Smooth muscle cell (in vitro differentiated cells): Measurements from ENCODE around the gene HLF. TPM values are rescaled to one million over a fixed set of nuclear protein-coding genes. Genes with fewer than 3 reads are reported as not detected.

Experiments used
- DNase-seq: peaks from one replicate; lab custom pipeline; 2025; ENCODE audit not compliant: unreplicated experiment; lab: John Stamatoyannopoulos, UW
- H2AFZ ChIP-seq: fragments of 200-600 bp; sonication (generic); 2 replicates; pipeline ENCODE4 v1.6.0; 2016; ENCODE audit warnings: antibody characterized with exemption, low read depth, mild to moderate bottlenecking
- H3F3A ChIP-seq: fragments of 200-600 bp; sonication (generic); 2 replicates; pipeline ENCODE4 v1.6.0; 2017; ENCODE audit warnings: antibody characterized with exemption, low read depth
- H3K27ac ChIP-seq: fragments of 200-600 bp; sonication (generic); 2 replicates; pipeline ENCODE4 v1.5.1; 2016; ENCODE audit warnings: low read depth, mild to moderate bottlenecking
- H3K27me3 ChIP-seq: fragments of 200-600 bp; sonication (generic); 2 replicates; pipeline ENCODE4 v1.6.1; 2016; ENCODE audit warnings: low read depth, mild to moderate bottlenecking
- H3K36me3 ChIP-seq: fragments of 200-600 bp; sonication (generic); 2 replicates; pipeline ENCODE4 v1.5.1; 2016; ENCODE audit warnings: low read depth
- H3K4me1 ChIP-seq: fragments of 200-600 bp; sonication (generic); 2 replicates; pipeline ENCODE4 v1.5.1; 2016; ENCODE audit warnings: low read depth
- H3K4me2 ChIP-seq: fragments of 200-600 bp; sonication (generic); 2 replicates; pipeline ENCODE4 v1.6.0; 2016; ENCODE audit warnings: mild to moderate bottlenecking
- H3K4me3 ChIP-seq: fragments of 200-600 bp; sonication (generic); 2 replicates; pipeline ENCODE4 v1.5.1; 2016; ENCODE audit warnings: mild to moderate bottlenecking
- H3K79me2 ChIP-seq: fragments of 200-600 bp; sonication (generic); 2 replicates; pipeline ENCODE4 v1.6.0; 2016; ENCODE audit warnings: low read depth, mild to moderate bottlenecking
- H3K9ac ChIP-seq: fragments of 200-600 bp; sonication (generic); 2 replicates; pipeline ENCODE4 v1.6.0; 2016; ENCODE audit warnings: low read depth
- H3K9me3 ChIP-seq: fragments of 200-600 bp; sonication (generic); replicated peaks from 2 replicates; pipeline ENCODE4 v1.5.1; 2016; ENCODE audit warnings: low read depth
- H4K20me1 ChIP-seq: fragments of 200-600 bp; sonication (generic); 2 replicates; pipeline ENCODE4 v1.6.0; 2016; ENCODE audit warnings: low read depth
- WGBS: methylation state at CpG from one replicate; pipeline ENCODE4 v1.1.7; 2016; ENCODE audit warnings: low lambda C conversion rate; 5-methylcytosine and 5-hydroxymethylcytosine counted together
- polyA plus RNA-seq: library from polyadenylated mRNA; unstranded; fragments of >200 nt; fragmentation: Nextera tagmentation; extraction: Ambion mirVana; gene quantifications from 2 replicates; pipeline ENCODE4 v1.2.1, GENCODE V29; 2016
- total RNA-seq: library from RNA; depleted of rRNA; stranded (reverse); fragments of >200 nt; gene quantifications from 2 replicates; pipeline ENCODE4 v1.2.3, GENCODE V29; 2014
- TF ChIP-seq, protein P1 (sequence below): fragments of 200-600 bp; sonication (generic); IDR thresholded peaks from 2 replicates; pipeline ENCODE4 v1.5.1; 2017; ENCODE audit warnings: borderline replicate concordance, mild to moderate bottlenecking, antibody characterized with exemption; ENCODE audit not compliant: insufficient read depth, poor library complexity, severe bottlenecking

The HLF gene
- total and polyA plus RNA-seq, 2 experiments from 2014 or later, result 0.19 TPM; not detected in 1

DNA sequence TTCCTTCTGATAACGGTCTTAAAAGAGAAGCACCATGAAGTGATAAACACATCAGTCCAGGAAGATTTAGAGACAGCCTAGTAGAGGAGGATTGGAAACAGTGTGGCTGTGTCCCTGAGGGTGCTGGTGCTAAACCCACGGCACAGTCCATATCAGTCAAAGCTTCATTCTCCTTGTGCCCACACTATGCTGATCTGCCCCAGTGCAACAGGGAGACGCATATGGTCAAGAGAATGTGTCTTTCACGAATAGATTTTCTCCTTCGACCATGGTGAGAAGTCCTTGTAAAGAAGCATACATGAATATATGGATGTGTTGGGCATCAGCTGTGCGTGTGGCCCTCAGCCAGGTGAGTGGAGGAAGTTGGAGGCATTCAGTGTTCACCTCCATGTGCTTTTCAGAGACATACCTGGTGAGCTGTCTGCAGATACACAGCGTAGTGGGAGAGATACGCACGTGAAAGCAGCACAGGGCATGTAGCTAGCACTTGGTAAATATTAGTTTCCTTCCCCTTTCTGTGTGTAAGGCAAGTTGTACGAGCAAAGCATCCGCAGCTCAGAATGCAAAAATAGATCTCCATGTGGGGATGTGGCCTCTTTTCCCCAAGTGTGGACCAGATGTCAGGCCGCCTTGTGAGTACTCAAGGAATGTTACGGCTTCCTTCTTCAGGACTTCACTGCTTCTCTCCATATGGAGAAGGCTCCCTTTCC is 29.4 kb downstream of the HLF start:
- DNase-seq, result no peak
- Histone ChIP-seq H3K79me2 (no peaks in the 10 kb centered on the region), H2AFZ (no peak overlapping the region), H3K4me1 (no peaks in the 10 kb centered on the region), H3K9ac (no peak overlapping the region), H3K4me3 (no peak overlapping the region), H3F3A (no peaks in the 10 kb centered on the region), H4K20me1 (no peaks in the 10 kb centered on the region), H3K27me3 (no peaks in the 10 kb centered on the region), H3K27ac (no peak overlapping the region), H3K4me2 (no peak overlapping the region), H3K36me3 (no peaks in the 10 kb centered on the region), H3K9me3 (no peaks in the 10 kb centered on the region)
- TF ChIP-seq, protein P1, sequence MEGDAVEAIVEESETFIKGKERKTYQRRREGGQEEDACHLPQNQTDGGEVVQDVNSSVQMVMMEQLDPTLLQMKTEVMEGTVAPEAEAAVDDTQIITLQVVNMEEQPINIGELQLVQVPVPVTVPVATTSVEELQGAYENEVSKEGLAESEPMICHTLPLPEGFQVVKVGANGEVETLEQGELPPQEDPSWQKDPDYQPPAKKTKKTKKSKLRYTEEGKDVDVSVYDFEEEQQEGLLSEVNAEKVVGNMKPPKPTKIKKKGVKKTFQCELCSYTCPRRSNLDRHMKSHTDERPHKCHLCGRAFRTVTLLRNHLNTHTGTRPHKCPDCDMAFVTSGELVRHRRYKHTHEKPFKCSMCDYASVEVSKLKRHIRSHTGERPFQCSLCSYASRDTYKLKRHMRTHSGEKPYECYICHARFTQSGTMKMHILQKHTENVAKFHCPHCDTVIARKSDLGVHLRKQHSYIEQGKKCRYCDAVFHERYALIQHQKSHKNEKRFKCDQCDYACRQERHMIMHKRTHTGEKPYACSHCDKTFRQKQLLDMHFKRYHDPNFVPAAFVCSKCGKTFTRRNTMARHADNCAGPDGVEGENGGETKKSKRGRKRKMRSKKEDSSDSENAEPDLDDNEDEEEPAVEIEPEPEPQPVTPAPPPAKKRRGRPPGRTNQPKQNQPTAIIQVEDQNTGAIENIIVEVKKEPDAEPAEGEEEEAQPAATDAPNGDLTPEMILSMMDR, result no peak
- 85% methylated on average over 13 of the region's 13 CpGs for WGBS

DNA sequence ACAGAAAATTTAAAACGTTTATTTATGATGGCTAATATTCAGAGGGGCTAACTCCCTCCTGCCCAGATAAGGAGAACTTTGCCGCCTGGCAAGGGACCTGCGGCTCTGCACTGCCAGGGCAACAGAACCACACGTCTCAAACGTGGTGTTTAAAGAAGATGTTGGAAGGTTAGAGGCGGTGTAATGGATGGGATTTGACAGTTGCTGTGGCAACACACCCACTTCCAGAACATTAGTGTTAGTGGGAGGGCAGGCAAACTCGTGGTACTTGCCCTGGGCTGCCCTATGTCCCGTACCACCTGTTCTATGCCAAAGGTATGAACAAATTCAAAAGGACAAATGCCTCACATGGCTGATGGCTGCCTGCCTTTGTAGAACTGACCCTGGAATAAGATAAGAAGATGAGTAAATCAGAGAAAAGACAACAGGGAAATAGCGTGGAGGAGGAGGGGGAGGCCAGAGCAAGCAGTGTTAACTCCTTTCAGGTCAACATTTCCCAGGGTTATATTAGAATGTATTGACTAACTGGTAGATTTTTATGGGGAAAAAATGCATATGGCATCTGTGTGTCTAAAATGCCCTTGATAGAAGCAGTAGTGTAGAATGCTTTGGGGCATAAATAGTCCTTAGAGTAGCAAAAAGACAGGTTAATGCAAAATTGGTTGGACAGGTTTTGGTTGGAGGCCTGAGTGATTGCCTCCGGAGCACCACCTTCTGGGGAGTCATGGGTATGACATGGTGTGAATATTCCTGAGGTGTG is 30.8 kb downstream of the HLF start:
- no peak for DNase-seq
- no peaks in the 10 kb centered on the region for H3K36me3 ChIP-seq
- H3K27me3 ChIP-seq, result no peaks in the 10 kb centered on the region
- no peak overlapping the region for H3K9ac ChIP-seq
- H3K4me3 ChIP-seq, result no peak overlapping the region
- TF ChIP-seq, protein P1, result peak; percentile 70
- 69% methylated on average over 10 of the region's 10 CpGs for WGBS
- H4K20me1 ChIP-seq, result no peaks in the 10 kb centered on the region
- no peaks in the 10 kb centered on the region for H3F3A ChIP-seq
- no peak overlapping the region for H3K27ac ChIP-seq
- no peaks in the 10 kb centered on the region for H3K9me3 ChIP-seq
- no peak overlapping the region for H3K4me2 ChIP-seq
- H2AFZ ChIP-seq, result no peak overlapping the region
- no peaks in the 10 kb centered on the region for H3K79me2 ChIP-seq
- H3K4me1 ChIP-seq, result no peaks in the 10 kb centered on the region

DNA sequence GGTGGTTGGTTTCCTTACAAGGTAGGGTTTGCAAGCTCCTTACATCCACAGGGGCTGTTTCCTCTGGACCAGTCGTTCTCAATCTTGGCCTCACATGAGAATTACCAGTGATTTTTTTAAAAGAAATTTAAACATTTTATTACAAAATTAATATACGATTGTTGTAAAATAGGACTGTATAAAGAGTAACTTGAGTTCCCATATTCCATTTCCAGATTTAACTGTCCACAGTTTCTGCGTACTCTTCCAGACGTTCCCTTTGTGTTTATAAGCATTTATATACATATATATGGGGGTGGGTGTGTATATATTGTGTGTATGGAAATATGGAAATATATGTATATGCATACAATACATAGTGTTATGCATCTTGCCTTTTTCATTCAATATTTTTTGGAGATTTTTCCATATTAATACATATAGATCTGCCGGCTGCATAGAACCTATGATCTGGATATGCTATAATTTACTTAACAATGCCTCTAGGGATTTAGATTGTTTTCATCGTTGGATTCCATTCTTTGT is 31.5 kb downstream of the HLF start:
- H3K79me2 ChIP-seq, result no peaks in the 10 kb centered on the region

More for the DNA sequence above, 31.5 kb downstream of the HLF start:
- H3K4me2 ChIP-seq, result no peak overlapping the region
- no peaks in the 10 kb centered on the region for H3F3A ChIP-seq
- no peak overlapping the region for H3K9ac ChIP-seq
- WGBS, result 57% methylated on average over 6 of the region's 6 CpGs
- H2AFZ ChIP-seq, result no peak overlapping the region
- H3K9me3 ChIP-seq, result no peaks in the 10 kb centered on the region
- no peaks in the 10 kb centered on the region for H3K27me3 ChIP-seq
- H3K4me3 ChIP-seq, result no peak overlapping the region
- TF ChIP-seq, protein P1, result no peak
- no peak overlapping the region for H3K27ac ChIP-seq
- H3K4me1 ChIP-seq, result no peaks in the 10 kb centered on the region
- no peaks in the 10 kb centered on the region for H4K20me1 ChIP-seq
- no peak for DNase-seq
- H3K36me3 ChIP-seq, result no peaks in the 10 kb centered on the region
